ENCODE measurements around the gene DNTT.

Gene DNTT

GRCh38 chr10:96378741-96379140 lies 74.5 kb downstream of the DNTT start:
- H3K27me3 ChIP-seq (ENCODE audit: insufficient read depth, low read depth, severe bottlenecking), result no peaks in the 10 kb centered on the region
- DNase-seq, result no peak
- no peaks in the 10 kb centered on the region for H3K36me3 ChIP-seq
- H3K9me3 ChIP-seq (ENCODE audit: severe bottlenecking), result no peaks in the 10 kb centered on the region
- no peak overlapping the region for H3K4me3 ChIP-seq (ENCODE audit: low read depth, low read length)
- H3K27ac ChIP-seq, result no peak overlapping the region
- no peak for TF ChIP-seq CTCF (IDR thresholded peaks at IDR 0.05; ENCODE audit: low read depth, low read length)

- no peak for TF ChIP-seq CTCF (IDR thresholded peaks at IDR 0.05; ENCODE audit: low read depth, low read length)
- H3K27me3 ChIP-seq (ENCODE audit: insufficient read depth, low read depth, severe bottlenecking), result no peaks in the 10 kb centered on the region
- H3K4me3 ChIP-seq (ENCODE audit: low read depth, low read length), result no peak overlapping the region
- no peak overlapping the region for H3K27ac ChIP-seq
- no peaks in the 10 kb centered on the region for H3K9me3 ChIP-seq (ENCODE audit: severe bottlenecking)
- no peak for DNase-seq
- H3K36me3 ChIP-seq, result no peaks in the 10 kb centered on the region
Observed at GRCh38 chr10:96379758-96380157, 75.5 kb downstream of the DNTT start.

GRCh38 chr10:96380821-96381220 lies 76.6 kb downstream of the DNTT start:
- no peak for DNase-seq
- no peaks in the 10 kb centered on the region for H3K36me3 ChIP-seq
- no peak for TF ChIP-seq CTCF (IDR thresholded peaks at IDR 0.05; ENCODE audit: low read depth, low read length)
- no peaks in the 10 kb centered on the region for H3K9me3 ChIP-seq (ENCODE audit: severe bottlenecking)
- H3K4me3 ChIP-seq (ENCODE audit: low read depth, low read length), result no peak overlapping the region
- H3K27me3 ChIP-seq (ENCODE audit: insufficient read depth, low read depth, severe bottlenecking), result no peaks in the 10 kb centered on the region
- no peak overlapping the region for H3K27ac ChIP-seq

- Histone ChIP-seq H3K9me3 (ENCODE audit: severe bottlenecking) (no peaks in the 10 kb centered on the region), H3K27me3 (ENCODE audit: insufficient read depth, low read depth, severe bottlenecking) (no peaks in the 10 kb centered on the region), H3K27ac (no peak overlapping the region), H3K36me3 (no peaks in the 10 kb centered on the region), H3K4me3 (ENCODE audit: low read depth, low read length) (no peak overlapping the region)
- TF ChIP-seq CTCF (IDR thresholded peaks at IDR 0.05; ENCODE audit: low read depth, low read length), result no peak
- no peak for DNase-seq
Observed at GRCh38 chr10:96384506-96384905, 80.3 kb downstream of the DNTT start.

GRCh38 chr10:96387161-96387560 lies 82.9 kb downstream of the DNTT start:
- Histone ChIP-seq H3K36me3 (no peaks in the 10 kb centered on the region), H3K27ac (no peak overlapping the region), H3K9me3 (ENCODE audit: severe bottlenecking) (no peaks in the 10 kb centered on the region), H3K4me3 (ENCODE audit: low read depth, low read length) (no peak overlapping the region), H3K27me3 (ENCODE audit: insufficient read depth, low read depth, severe bottlenecking) (no peaks in the 10 kb centered on the region)
- TF ChIP-seq CTCF (IDR thresholded peaks at IDR 0.05; ENCODE audit: low read depth, low read length), result no peak
- no peak for DNase-seq

- Histone ChIP-seq H3K36me3 (no peaks in the 10 kb centered on the region), H3K9me3 (ENCODE audit: severe bottlenecking) (no peaks in the 10 kb centered on the region), H3K4me3 (ENCODE audit: low read depth, low read length) (no peak overlapping the region), H3K27ac (no peak overlapping the region), H3K27me3 (ENCODE audit: insufficient read depth, low read depth, severe bottlenecking) (no peaks in the 10 kb centered on the region)
- DNase-seq, result no peak
- TF ChIP-seq CTCF (IDR thresholded peaks at IDR 0.05; ENCODE audit: low read depth, low read length), result no peak
Observed at GRCh38 chr10:96387601-96388000, 83.4 kb downstream of the DNTT start.
